NB4 (cell line): ENCODE measurements around the gene AFG1L.

Source experiments
- DNase-seq: peaks from one replicate; pipeline ENCODE4 v3.0.0; 2010; ENCODE audit warnings: low read depth
- H3K4me3 ChIP-seq: one replicate; pipeline ENCODE4 v1.5.1; 2011; ENCODE audit warnings: mild to moderate bottlenecking, low read depth, low read length, moderate library complexity
- CTCF ChIP-seq: IDR thresholded peaks from one replicate; pipeline ENCODE4 v1.5.1; 2012; ENCODE audit warnings: low read depth, low read length
- MAX ChIP-seq: IDR thresholded peaks from 2 replicates; pipeline ENCODE4 v1.6.1; 2011; ENCODE audit warnings: low read depth, low read length
- MYC ChIP-seq: IDR thresholded peaks from 2 replicates; pipeline ENCODE4 v1.6.1; 2011; ENCODE audit warnings: low read depth, low read length
- POLR2A ChIP-seq: IDR thresholded peaks from 2 replicates; pipeline ENCODE4 v1.6.1; 2011; ENCODE audit warnings: mild to moderate bottlenecking; ENCODE audit not compliant: insufficient read length; ENCODE audit errors: extremely low read depth

Gene AFG1L

GRCh38 chr6:108453601-108454185 is 158.8 kb downstream of the AFG1L start:
- DNase-seq, result peak; percentile 67
- TF ChIP-seq CTCF (no peak), MYC (no peak), MAX (no peak)
- no peak overlapping the region for H3K4me3 ChIP-seq

GRCh38 chr6:108454356-108454755 is 159.5 kb downstream of the AFG1L start:
- no peak for DNase-seq
- no peak overlapping the region for H3K4me3 ChIP-seq
- no peak for TF ChIP-seq MYC
- TF ChIP-seq MAX, result no peak
- TF ChIP-seq CTCF, result no peak
- no peak for TF ChIP-seq POLR2A

- TF ChIP-seq MYC (no peak), POLR2A (no peak), MAX (no peak), CTCF (no peak)
- no peak for DNase-seq
Measured at GRCh38 chr6:108455688-108456087, 160.8 kb downstream of the AFG1L start.

GRCh38 chr6:108463784-108464183 is 168.9 kb downstream of the AFG1L start:
- no peak for TF ChIP-seq MYC
- DNase-seq, result no peak
- H3K4me3 ChIP-seq, result no peak overlapping the region

More at GRCh38 chr6:108455688-108456087, 160.8 kb downstream of the AFG1L start:
- H3K4me3 ChIP-seq, result no peak overlapping the region

- no peak for TF ChIP-seq POLR2A
- no peak for TF ChIP-seq MAX
- no peak for TF ChIP-seq CTCF
- TF ChIP-seq MYC, result no peak
- no peak for DNase-seq
- H3K4me3 ChIP-seq, result no peak overlapping the region
Measured at GRCh38 chr6:108464418-108465097, 169.7 kb downstream of the AFG1L start.

- no peak for TF ChIP-seq MYC
- no peak for TF ChIP-seq POLR2A
- TF ChIP-seq CTCF, result no peak
- TF ChIP-seq MAX, result no peak
- peak; percentile 36 for DNase-seq
Measured at GRCh38 chr6:108465098-108465495, 170.2 kb downstream of the AFG1L start.

More at GRCh38 chr6:108465098-108465495, 170.2 kb downstream of the AFG1L start:
- H3K4me3 ChIP-seq, result no peak overlapping the region
